GM15510 (cell line): ENCODE data around the gene KLK1.

Source experiments
- POLR2A ChIP-seq: IDR thresholded peaks from 3 replicates; pipeline ENCODE4 v1.6.1; 2011; ENCODE audit warnings: borderline replicate concordance; ENCODE audit not compliant: insufficient read length; ENCODE audit errors: extremely low read depth

Gene KLK1

GRCh38 chr19:50829801-50830200 is 6.2 kb upstream of the KLK1 start:
- no peak for TF ChIP-seq POLR2A

- TF ChIP-seq POLR2A: no peak
Observed at GRCh38 chr19:50827476-50827875, 3.9 kb upstream of the KLK1 start.

- TF ChIP-seq POLR2A: no peak
Observed at GRCh38 chr19:50826492-50827240, 3.1 kb upstream of the KLK1 start.

- TF ChIP-seq POLR2A: no peak
Observed at GRCh38 chr19:50822661-50823208, 852 bp downstream of the KLK1 start.

DNA sequence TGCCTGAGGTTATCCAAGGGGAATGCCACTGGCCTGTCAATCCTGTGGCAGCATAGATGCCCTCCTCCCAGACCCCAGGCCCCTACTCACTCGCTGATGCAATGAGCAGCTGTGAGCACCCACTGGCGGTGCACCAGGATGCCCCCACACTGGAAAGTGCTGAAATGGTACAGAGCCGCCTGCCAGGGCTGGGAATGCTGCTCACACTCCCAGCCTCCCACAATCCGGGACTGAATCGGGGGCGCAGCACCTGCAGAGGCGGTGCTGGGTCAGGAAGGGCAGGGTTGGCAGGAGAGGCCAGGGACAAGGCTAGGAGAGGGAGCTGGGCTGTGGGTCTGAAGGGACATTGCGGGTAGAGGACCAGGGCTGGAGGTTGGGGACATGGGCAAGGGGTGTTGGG is 2.0 kb downstream of the KLK1 start:
- TF ChIP-seq POLR2A: no peak

GRCh38 chr19:50821248-50821612 is 2.4 kb downstream of the KLK1 start:
- no peak for TF ChIP-seq POLR2A

- peak; percentile 30 for TF ChIP-seq POLR2A
Observed at GRCh38 chr19:50820549-50821247, 2.9 kb downstream of the KLK1 start.

DNA sequence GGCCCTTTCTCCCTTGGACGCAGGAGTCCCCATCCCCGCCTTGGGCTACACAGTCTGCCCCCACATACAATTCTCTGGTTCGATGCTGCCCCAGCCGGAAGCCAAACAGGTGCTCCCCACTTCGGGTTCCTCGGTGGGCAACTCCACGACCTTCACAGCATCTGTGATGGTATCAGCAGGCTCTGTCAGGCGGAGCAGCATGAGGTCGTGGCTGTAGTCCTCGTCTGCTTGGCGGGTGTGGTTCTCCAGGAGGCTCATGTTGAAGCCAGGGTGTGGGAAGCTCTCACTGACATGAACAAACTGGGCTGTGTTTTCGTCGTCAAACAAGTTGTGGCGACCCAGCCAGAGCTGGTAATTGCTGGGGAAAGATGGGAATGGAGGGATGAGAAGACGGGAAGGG is 3.5 kb downstream of the KLK1 start:
- no peak for TF ChIP-seq POLR2A

GRCh38 chr19:50819636-50820035 is 4.0 kb downstream of the KLK1 start:
- TF ChIP-seq POLR2A: no peak

GRCh38 chr19:50818859-50819472 is 4.6 kb downstream of the KLK1 start:
- TF ChIP-seq POLR2A: no peak

- peak; percentile 62 for TF ChIP-seq POLR2A
Observed at GRCh38 chr19:50817941-50818858, 5.4 kb downstream of the KLK1 start.

- TF ChIP-seq POLR2A: no peak
Observed at GRCh38 chr19:50815439-50815838, 8.1 kb downstream of the KLK1 start.

GRCh38 chr19:50814883-50815282 is 8.7 kb downstream of the KLK1 start:
- TF ChIP-seq POLR2A: no peak

DNA sequence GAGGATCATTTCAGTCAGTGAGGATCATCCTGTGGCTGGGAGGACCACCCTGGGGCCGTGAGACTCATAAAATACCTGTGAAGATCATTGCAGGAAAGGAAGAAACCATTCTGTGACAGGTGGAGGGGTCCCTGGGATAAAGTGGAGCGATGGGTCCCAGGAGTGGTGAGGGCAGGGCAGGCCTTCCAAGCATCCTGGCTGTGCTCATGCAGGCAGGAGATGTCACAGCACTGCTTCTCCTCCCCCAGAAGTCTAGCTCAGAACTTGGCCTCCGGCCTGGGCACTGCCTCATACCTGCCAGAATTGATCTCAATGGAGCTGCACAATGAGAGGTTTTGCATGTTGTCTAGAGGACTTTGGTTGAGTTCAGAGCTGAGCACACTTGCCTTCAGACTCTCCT is 11.1 kb downstream of the KLK1 start:
- no peak for TF ChIP-seq POLR2A
